ENCODE data around the gene SGMS1. TPM values are rescaled to one million over a fixed set of nuclear protein-coding genes. Genes with fewer than 3 reads are reported as not detected.
"Not testable (repeated sequence)": the region's sequence is repeated elsewhere in the genome, so short reads cannot be mapped to it uniquely, and the experiment has no call there.

Gene SGMS1
- total and polyA plus RNA-seq, 2 donors = 14.7 to 25.5 TPM

GRCh38 chr10:50436805-50437204, 187.0 kb downstream of the SGMS1 start:
- no peak for DNase-seq (ENCODE audit: low read depth in 6 of 9, low spot score in 9 of 9)
- no peaks in the 10 kb centered on the region for H3K9me3 ChIP-seq (ENCODE audit: control insufficient read depth in 2 of 2, insufficient read depth in 1 of 2, low read length in 1 of 2)
- no peaks in the 10 kb centered on the region for H3K27me3 ChIP-seq (ENCODE audit: control insufficient read depth in 2 of 2, insufficient read depth in 1 of 2, low read length in 1 of 2)
- no peak overlapping the region for H3K27ac ChIP-seq (ENCODE audit: low read depth in 1 of 2, low read length in 1 of 2)
- peaks cover 0 to 11% of the 10 kb centered on the region in 2 donors for H3K4me1 ChIP-seq (ENCODE audit: control insufficient read depth in 2 of 2, insufficient read depth in 2 of 2, low read length in 2 of 2)
- H3K4me3 ChIP-seq (ENCODE audit: low read length in 2 of 2) = no peak overlapping the region
- peaks cover 0 to 2% of the 10 kb centered on the region in 2 donors for H3K36me3 ChIP-seq (ENCODE audit: control insufficient read depth in 2 of 2, insufficient read depth in 2 of 2, low read length in 1 of 2)
- over 99% methylated on average over 4 of the region's 4 CpGs for WGBS

GRCh38 chr10:50432211-50433009, 191.3 kb downstream of the SGMS1 start:
- Histone ChIP-seq H3K4me1 (ENCODE audit: control insufficient read depth in 2 of 2, insufficient read depth in 2 of 2, low read length in 2 of 2) (no peaks in the 10 kb centered on the region), H3K27ac (ENCODE audit: low read depth in 1 of 2, low read length in 1 of 2) (no peak overlapping the region), H3K36me3 (ENCODE audit: control insufficient read depth in 2 of 2, insufficient read depth in 2 of 2, low read length in 1 of 2) (peaks cover 0 to 2% of the 10 kb centered on the region in 2 donors), H3K9me3 (ENCODE audit: control insufficient read depth in 2 of 2, insufficient read depth in 1 of 2, low read length in 1 of 2) (no peaks in the 10 kb centered on the region), H3K27me3 (ENCODE audit: control insufficient read depth in 2 of 2, insufficient read depth in 1 of 2, low read length in 1 of 2) (no peaks in the 10 kb centered on the region), H3K4me3 (ENCODE audit: low read length in 2 of 2) (no peak overlapping the region)
- 99% methylated on average over 1 of the region's 1 CpG for WGBS
- DNase-seq (ENCODE audit: low read depth in 6 of 9, low spot score in 9 of 9) = no peak

GRCh38 chr10:50431791-50432190, 192.0 kb downstream of the SGMS1 start:
- H3K4me3 ChIP-seq (ENCODE audit: low read length in 2 of 2) = no peak overlapping the region
- peak overlapping the region in 1 of 2 donors; percentile 31 for H3K27ac ChIP-seq (ENCODE audit: low read depth in 1 of 2, low read length in 1 of 2)
- DNase-seq (ENCODE audit: low read depth in 6 of 9, low spot score in 9 of 9) = no peak
- H3K4me1 ChIP-seq (ENCODE audit: control insufficient read depth in 2 of 2, insufficient read depth in 2 of 2, low read length in 2 of 2) = no peaks in the 10 kb centered on the region
- 77% methylated on average over 3 of the region's 3 CpGs for WGBS
- peaks cover 0 to 2% of the 10 kb centered on the region in 2 donors for H3K36me3 ChIP-seq (ENCODE audit: control insufficient read depth in 2 of 2, insufficient read depth in 2 of 2, low read length in 1 of 2)
- no peaks in the 10 kb centered on the region for H3K9me3 ChIP-seq (ENCODE audit: control insufficient read depth in 2 of 2, insufficient read depth in 1 of 2, low read length in 1 of 2)
- no peaks in the 10 kb centered on the region for H3K27me3 ChIP-seq (ENCODE audit: control insufficient read depth in 2 of 2, insufficient read depth in 1 of 2, low read length in 1 of 2)

- H3K4me1 ChIP-seq (ENCODE audit: control insufficient read depth in 2 of 2, insufficient read depth in 2 of 2, low read length in 2 of 2) = no peaks in the 10 kb centered on the region
- peak overlapping the region in 1 of 2 donors; percentile 2 for H3K27ac ChIP-seq (ENCODE audit: low read depth in 1 of 2, low read length in 1 of 2)
- no peaks in the 10 kb centered on the region for H3K27me3 ChIP-seq (ENCODE audit: control insufficient read depth in 2 of 2, insufficient read depth in 1 of 2, low read length in 1 of 2)
- H3K9me3 ChIP-seq (ENCODE audit: control insufficient read depth in 2 of 2, insufficient read depth in 1 of 2, low read length in 1 of 2) = no peaks in the 10 kb centered on the region
- DNase-seq (ENCODE audit: low read depth in 6 of 9, low spot score in 9 of 9) = no peak
- peaks cover 0 to 2% of the 10 kb centered on the region in 2 donors for H3K36me3 ChIP-seq (ENCODE audit: control insufficient read depth in 2 of 2, insufficient read depth in 2 of 2, low read length in 1 of 2)
- 55% methylated on average over 4 of the region's 4 CpGs for WGBS
- no peak overlapping the region for H3K4me3 ChIP-seq (ENCODE audit: low read length in 2 of 2)
Observed at GRCh38 chr10:50431133-50431532, 192.6 kb downstream of the SGMS1 start.

- DNase-seq (ENCODE audit: low read depth in 6 of 9, low spot score in 9 of 9) = no peak
- no peak overlapping the region for H3K27ac ChIP-seq (ENCODE audit: low read depth in 1 of 2, low read length in 1 of 2)
- H3K27me3 ChIP-seq (ENCODE audit: control insufficient read depth in 2 of 2, insufficient read depth in 1 of 2, low read length in 1 of 2) = no peaks in the 10 kb centered on the region
- WGBS = 95% methylated on average over 1 of the region's 1 CpG
- H3K9me3 ChIP-seq (ENCODE audit: control insufficient read depth in 2 of 2, insufficient read depth in 1 of 2, low read length in 1 of 2) = no peaks in the 10 kb centered on the region
- no peaks in the 10 kb centered on the region for H3K36me3 ChIP-seq (ENCODE audit: control insufficient read depth in 2 of 2, insufficient read depth in 2 of 2, low read length in 1 of 2)
- no peak overlapping the region for H3K4me3 ChIP-seq (ENCODE audit: low read length in 2 of 2)
- no peaks in the 10 kb centered on the region for H3K4me1 ChIP-seq (ENCODE audit: control insufficient read depth in 2 of 2, insufficient read depth in 2 of 2, low read length in 2 of 2)
Observed at GRCh38 chr10:50426485-50426884, 197.3 kb downstream of the SGMS1 start.

GRCh38 chr10:50425215-50425614, 198.5 kb downstream of the SGMS1 start:
- not testable (repeated sequence) for DNase-seq (ENCODE audit: low read depth in 6 of 9, low spot score in 9 of 9); H3K27ac ChIP-seq (ENCODE audit: low read depth in 1 of 2, low read length in 1 of 2); H3K36me3 ChIP-seq (ENCODE audit: control insufficient read depth in 2 of 2, insufficient read depth in 2 of 2, low read length in 1 of 2); H3K4me3 ChIP-seq (ENCODE audit: low read length in 2 of 2); H3K9me3 ChIP-seq (ENCODE audit: control insufficient read depth in 2 of 2, insufficient read depth in 1 of 2, low read length in 1 of 2); H3K4me1 ChIP-seq (ENCODE audit: control insufficient read depth in 2 of 2, insufficient read depth in 2 of 2, low read length in 2 of 2); H3K27me3 ChIP-seq (ENCODE audit: control insufficient read depth in 2 of 2, insufficient read depth in 1 of 2, low read length in 1 of 2)
- 94% methylated on average over 1 of the region's 1 CpG for WGBS

- H3K4me3 ChIP-seq (ENCODE audit: low read length in 2 of 2) = no peak overlapping the region
- WGBS = over 99% methylated on average over 3 of the region's 3 CpGs
Observed at GRCh38 chr10:50423448-50423847, 200.3 kb downstream of the SGMS1 start.

GRCh38 chr10:50422259-50422658, 201.5 kb downstream of the SGMS1 start:
- no peaks in the 10 kb centered on the region for H3K9me3 ChIP-seq (ENCODE audit: control insufficient read depth in 2 of 2, insufficient read depth in 1 of 2, low read length in 1 of 2)
- no peaks in the 10 kb centered on the region for H3K36me3 ChIP-seq (ENCODE audit: control insufficient read depth in 2 of 2, insufficient read depth in 2 of 2, low read length in 1 of 2)
- WGBS = 79% methylated on average over 4 of the region's 4 CpGs
- no peak for DNase-seq (ENCODE audit: low read depth in 6 of 9, low spot score in 9 of 9)
- H3K27me3 ChIP-seq (ENCODE audit: control insufficient read depth in 2 of 2, insufficient read depth in 1 of 2, low read length in 1 of 2) = peaks cover 0 to 7% of the 10 kb centered on the region in 2 donors
- H3K27ac ChIP-seq (ENCODE audit: low read depth in 1 of 2, low read length in 1 of 2) = peak overlapping the region in 1 of 2 donors; percentile 55
- no peak overlapping the region for H3K4me3 ChIP-seq (ENCODE audit: low read length in 2 of 2)
- H3K4me1 ChIP-seq (ENCODE audit: control insufficient read depth in 2 of 2, insufficient read depth in 2 of 2, low read length in 2 of 2) = peaks cover 5 to 6% of the 10 kb centered on the region in 2 donors

More at GRCh38 chr10:50423448-50423847, 200.3 kb downstream of the SGMS1 start:
- no peaks in the 10 kb centered on the region for H3K27me3 ChIP-seq (ENCODE audit: control insufficient read depth in 2 of 2, insufficient read depth in 1 of 2, low read length in 1 of 2)
- H3K36me3 ChIP-seq (ENCODE audit: control insufficient read depth in 2 of 2, insufficient read depth in 2 of 2, low read length in 1 of 2) = no peaks in the 10 kb centered on the region
- peaks cover 0 to 3% of the 10 kb centered on the region in 2 donors for H3K4me1 ChIP-seq (ENCODE audit: control insufficient read depth in 2 of 2, insufficient read depth in 2 of 2, low read length in 2 of 2)
- H3K27ac ChIP-seq (ENCODE audit: low read depth in 1 of 2, low read length in 1 of 2) = no peak overlapping the region
- no peaks in the 10 kb centered on the region for H3K9me3 ChIP-seq (ENCODE audit: control insufficient read depth in 2 of 2, insufficient read depth in 1 of 2, low read length in 1 of 2)
- no peak for DNase-seq (ENCODE audit: low read depth in 6 of 9, low spot score in 9 of 9)

GRCh38 chr10:50421026-50421719, 202.6 kb downstream of the SGMS1 start:
- Histone ChIP-seq H3K9me3 (ENCODE audit: control insufficient read depth in 2 of 2, insufficient read depth in 1 of 2, low read length in 1 of 2) (no peaks in the 10 kb centered on the region), H3K4me3 (ENCODE audit: low read length in 2 of 2) (no peak overlapping the region), H3K27ac (ENCODE audit: low read depth in 1 of 2, low read length in 1 of 2) (peak overlapping the region in 1 of 2 donors; percentile 52), H3K4me1 (ENCODE audit: control insufficient read depth in 2 of 2, insufficient read depth in 2 of 2, low read length in 2 of 2) (peaks cover 5 to 6% of the 10 kb centered on the region in 2 donors), H3K27me3 (ENCODE audit: control insufficient read depth in 2 of 2, insufficient read depth in 1 of 2, low read length in 1 of 2) (peaks cover 0 to 7% of the 10 kb centered on the region in 2 donors), H3K36me3 (ENCODE audit: control insufficient read depth in 2 of 2, insufficient read depth in 2 of 2, low read length in 1 of 2) (no peaks in the 10 kb centered on the region)
- DNase-seq (ENCODE audit: low read depth in 6 of 9, low spot score in 9 of 9) = peak in 3 of 9 donors; percentile 5 to 40 (median 27)
- WGBS = 83% methylated on average over 6 of the region's 6 CpGs
